Ovary (tissue), 3 donors: ENCODE data around the gene ADCYAP1R1.

ENCODE experiments used
- CTCF ChIP-seq, 3 donors: fragments of 450-650 bp in 2 of 3; fragments of 200-600 bp in 1 of 3; IDR thresholded peaks; one replicate each; pipeline versions ENCODE4 v1.5.1 to v1.8.0; 2016 to 2022; ENCODE audit warnings: antibody characterized with exemption in 3 of 3, mild to moderate bottlenecking in 1 of 3
- EP300 ChIP-seq: sonication (generic); formaldehyde crosslinking; IDR thresholded peaks from one replicate; pipeline ENCODE4 v1.6.1; 2017; ENCODE audit warnings: antibody characterized with exemption
- POLR2A ChIP-seq: fragments of 450-650 bp; IDR thresholded peaks from one replicate; pipeline ENCODE4 v1.6.1; 2017; ENCODE audit warnings: antibody characterized with exemption, mild to moderate bottlenecking, moderate library complexity
- donor health status: DM: no; HTN: no; CAD: no.

- TF ChIP-seq CTCF (IDR thresholded peaks at IDR 0.05) (no peak), POLR2A (no peak), EP300 (no peak)
Observed at GRCh38 chr7:31076641-31077310, 24.7 kb downstream of the ADCYAP1R1 start.
